Esophagus muscularis mucosa (tissue), 3 donors: ENCODE data around the gene PLEKHM3.

Source experiments
- CTCF ChIP-seq, 3 experiments: fragments of 200-600 bp in 2 of 3; fragments of 450-650 bp in 1 of 3; sonication (generic) in 2 of 3; IDR thresholded peaks; one replicate each; pipeline ENCODE4 v1.5.1; 2017 to 2019; ENCODE audit warnings: antibody characterized with exemption in 3 of 3, mild to moderate bottlenecking in 2 of 3, moderate library complexity in 1 of 3
- EP300 ChIP-seq: sonication (generic); formaldehyde crosslinking; IDR thresholded peaks from one replicate; pipeline ENCODE4 v1.6.1; 2017; ENCODE audit warnings: antibody characterized with exemption

- TF ChIP-seq CTCF (IDR thresholded peaks at IDR 0.05) (no peak), EP300 (no peak)
Measured at GRCh38 chr2:207883002-207883780, 142.1 kb downstream of the PLEKHM3 start.
